ENCODE results near the gene RPS15. TPM values are rescaled to one million over a fixed set of nuclear protein-coding genes. Genes with fewer than 3 reads are reported as not detected.

RPS15 gene
- polyA plus RNA-seq, 1 of the 3 experiments (the other 2 are of a cell fraction), result 3,749 TPM

- peaks cover 0 to 14% of the 10 kb centered on the region in 2 experiments for H3K36me3 ChIP-seq (replicated peaks in 1 of 2; ENCODE audit: control insufficient read depth in 1 of 2, insufficient read depth in 2 of 2, low read length in 1 of 2)
- no peak for TF ChIP-seq GABPA (IDR thresholded peaks at IDR 0.05; ENCODE audit: low read depth)
- ChIA-PET CTCF (interaction anchor here (2.8 kb wide), 1 partner anchor 33 kb away, joined by 13 read pairs; no protein-coding TSS in a partner anchor), POLR2A (interaction anchor here (0.9 kb wide), 1 partner anchor 136 kb away, joined by 3 read pairs; the partner anchor contains the start of gene FAM174C)
- H3K4me3 ChIP-seq (ENCODE audit: low read depth in 2 of 2, low read length in 1 of 2), result no peak overlapping the region
- H3K9ac ChIP-seq, result no peak overlapping the region
- H3K4me2 ChIP-seq, result no peak overlapping the region
- H3K9me3 ChIP-seq, result no peaks in the 10 kb centered on the region
- H3K9me2 ChIP-seq, result no peaks in the 10 kb centered on the region
- peaks cover 14 to 28% of the 10 kb centered on the region in 2 experiments; a peak in 3 of 4 replicates for H3K4me1 ChIP-seq (ENCODE audit: control insufficient read depth in 1 of 2, insufficient read depth in 2 of 2, low read depth in 1 of 2, low read length in 1 of 2)
- no peak for DNase-seq
- peaks cover 1% of the 10 kb centered on the region for H3F3A ChIP-seq (replicated peaks; ENCODE audit: insufficient read depth)
- H3K79me2 ChIP-seq (ENCODE audit: insufficient read depth), result peaks cover 89% of the 10 kb centered on the region
- H2AFZ ChIP-seq (ENCODE audit: low read depth), result no peak overlapping the region
- H3K27me3 ChIP-seq (ENCODE audit: insufficient read depth), result no peaks in the 10 kb centered on the region
- no peak overlapping the region; a peak in 1 of 4 replicates for H3K27ac ChIP-seq (ENCODE audit: low read depth in 2 of 2, low read length in 1 of 2)
- peaks cover 79% of the 10 kb centered on the region for H4K20me1 ChIP-seq (ENCODE audit: insufficient read depth)
- WGBS (ENCODE audit: low lambda C conversion rate), result 92% methylated on average over 20 of the region's 29 CpGs
Measured at GRCh38 chr19:1411255-1412191, 26.7 kb upstream of the RPS15 start.

GRCh38 chr19:1412323-1412923 is 25.8 kb upstream of the RPS15 start:
- Histone ChIP-seq H3K9me3 (no peaks in the 10 kb centered on the region), H3F3A (replicated peaks; ENCODE audit: insufficient read depth) (no peaks in the 10 kb centered on the region), H3K27me3 (ENCODE audit: insufficient read depth) (no peaks in the 10 kb centered on the region), H3K36me3 (replicated peaks in 1 of 2; ENCODE audit: control insufficient read depth in 1 of 2, insufficient read depth in 2 of 2, low read length in 1 of 2) (peaks cover 0 to 20% of the 10 kb centered on the region in 2 experiments), H3K9ac (no peak overlapping the region), H3K27ac (ENCODE audit: low read depth in 2 of 2, low read length in 1 of 2) (no peak overlapping the region; a peak in 1 of 4 replicates), H3K9me2 (no peaks in the 10 kb centered on the region), H3K4me3 (ENCODE audit: low read depth in 2 of 2, low read length in 1 of 2) (no peak overlapping the region), H3K4me2 (no peak overlapping the region), H3K4me1 (ENCODE audit: control insufficient read depth in 1 of 2, insufficient read depth in 2 of 2, low read depth in 1 of 2, low read length in 1 of 2) (peaks cover 14 to 27% of the 10 kb centered on the region in 2 experiments; a peak in 3 of 4 replicates), H3K79me2 (ENCODE audit: insufficient read depth) (peaks cover 98% of the 10 kb centered on the region), H2AFZ (ENCODE audit: low read depth) (no peak overlapping the region), H4K20me1 (ENCODE audit: insufficient read depth) (peaks cover 88% of the 10 kb centered on the region)
- WGBS (ENCODE audit: low lambda C conversion rate), result 85% methylated on average over 12 of the region's 21 CpGs
- ChIA-PET CTCF (interaction anchor here (1.3 to 2.8 kb wide), 3 partner anchors 20 to 146 kb away, joined by 3 to 13 read pairs (median 5); no protein-coding TSS in a partner anchor), POLR2A (interaction anchor here (0.9 to 1.5 kb wide), 2 partner anchors 24 to 137 kb away, joined by 3 to 5 read pairs; partner anchors contain the start of gene FAM174C)
- DNase-seq, result no peak
- TF ChIP-seq RCOR1 (IDR thresholded peaks at IDR 0.05; ENCODE audit: low read length) (no peak), NFIC (IDR thresholded peaks at IDR 0.05; ENCODE audit: borderline replicate concordance) (no peak), ZBTB33 (IDR thresholded peaks at IDR 0.05; ENCODE audit: borderline replicate concordance, low read depth) (no peak), RFX5 (IDR thresholded peaks at IDR 0.05; ENCODE audit: low read length) (no peak), EP300 (IDR thresholded peaks at IDR 0.05; ENCODE audit: borderline replicate concordance in 1 of 2, low read depth in 1 of 2, low read length in 1 of 2) (no peak), ELF1 (IDR thresholded peaks at IDR 0.05) (no peak), TCF12 (IDR thresholded peaks at IDR 0.05) (no peak), EZH2phosphoT487 (IDR thresholded peaks at IDR 0.05; ENCODE audit: borderline replicate concordance, low read depth) (no peak), MAX (IDR thresholded peaks at IDR 0.05; ENCODE audit: low read depth) (no peak), MEF2A (IDR thresholded peaks at IDR 0.05; ENCODE audit: borderline replicate concordance, low read depth) (no peak), REST (IDR thresholded peaks at IDR 0.05; ENCODE audit: low read depth, low read length) (no peak), FOXJ3 (CRISPR knock-in tag; IDR thresholded peaks at IDR 0.05) (no peak), RXRA (IDR thresholded peaks at IDR 0.05; ENCODE audit: borderline replicate concordance, low read depth) (no peak), IRF3 (IDR thresholded peaks at IDR 0.05; ENCODE audit: low read depth, low read length) (no peak), FOXM1 (IDR thresholded peaks at IDR 0.05; ENCODE audit: low read depth) (no peak), GATA2 (CRISPR knock-in tag; IDR thresholded peaks at IDR 0.05) (no peak)

Measured in SK-N-SH (cell line).